Measurements from ENCODE around the gene TLE3.
A peak's percentile ranks its signal among the peaks of the same experiment; 100 is the strongest.

The TLE3 gene

DNA sequence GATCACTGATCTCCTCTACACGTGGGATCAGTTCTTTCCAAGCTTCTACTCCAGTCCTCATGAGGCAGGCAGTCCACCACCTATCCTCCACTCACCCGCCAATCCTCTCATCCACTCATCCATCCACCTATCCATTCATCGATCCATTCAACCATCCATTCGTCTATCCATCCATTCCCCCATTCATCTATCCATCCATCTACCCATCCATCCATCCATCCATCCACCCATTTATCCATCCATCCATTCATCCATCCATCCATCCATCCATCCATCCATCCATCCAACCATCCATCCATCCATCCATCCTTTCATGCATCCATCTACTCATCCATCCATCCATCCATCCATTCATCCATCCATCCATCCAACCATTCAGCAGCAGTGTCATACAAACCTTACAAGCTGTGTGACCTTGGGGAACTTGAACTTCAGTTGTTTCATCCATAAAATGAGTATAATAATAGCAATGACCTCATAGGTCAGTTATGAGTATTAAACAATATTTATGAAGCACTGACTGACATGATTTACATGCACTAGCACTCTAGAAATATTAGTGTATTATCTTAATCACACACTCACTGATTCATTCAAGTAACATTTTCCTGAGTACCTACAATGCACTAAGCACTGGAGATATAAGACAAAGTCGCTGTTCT lies 55.0 kb downstream of the TLE3 start:
- Histone ChIP-seq H3K27me3 (ENCODE audit: control insufficient read depth in 2 of 2, insufficient read depth in 2 of 2, low read length in 2 of 2) (no peaks in the 10 kb centered on the region), H3K4me3 (ENCODE audit: low read length in 2 of 2) (no peak overlapping the region), H3K4me1 (ENCODE audit: control insufficient read depth in 2 of 2, insufficient read depth in 2 of 2, low read length in 2 of 2) (no peaks in the 10 kb centered on the region), H3K27ac (ENCODE audit: low read depth in 2 of 2, low read length in 2 of 2) (no peak overlapping the region), H3K9ac (ENCODE audit: low read depth in 1 of 2, low read length in 2 of 2) (no peak overlapping the region), H3K9me3 (ENCODE audit: control insufficient read depth in 2 of 2, low read length in 2 of 2) (no peaks in the 10 kb centered on the region), H3K36me3 (ENCODE audit: control insufficient read depth in 2 of 2, insufficient read depth in 2 of 2, low read length in 2 of 2) (peaks cover 0 to 3% of the 10 kb centered on the region in 2 donors)

DNA sequence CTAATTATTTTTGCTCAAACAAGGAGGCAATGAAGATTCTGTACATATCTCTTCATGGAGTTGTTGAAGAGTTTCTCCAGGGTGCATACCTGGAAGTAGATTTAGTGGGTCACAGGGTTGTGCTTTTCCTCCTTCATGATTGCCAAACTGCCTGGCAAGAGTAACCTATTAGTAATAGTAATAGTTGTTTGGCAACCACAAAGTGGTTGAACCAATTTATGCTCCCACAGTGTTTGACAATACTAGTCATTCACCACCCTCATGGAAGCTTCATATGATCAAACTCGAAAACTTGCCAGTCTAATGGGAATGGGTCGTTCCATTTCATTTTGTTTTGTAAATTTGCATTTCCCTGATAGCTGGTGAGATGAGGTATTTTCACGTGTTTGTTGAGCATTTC lies 57.8 kb downstream of the TLE3 start:
- Histone ChIP-seq H3K9ac (ENCODE audit: low read depth in 1 of 2, low read length in 2 of 2) (no peak overlapping the region), H3K9me3 (ENCODE audit: control insufficient read depth in 2 of 2, low read length in 2 of 2) (no peaks in the 10 kb centered on the region), H3K27ac (ENCODE audit: low read depth in 2 of 2, low read length in 2 of 2) (no peak overlapping the region), H3K36me3 (ENCODE audit: control insufficient read depth in 2 of 2, insufficient read depth in 2 of 2, low read length in 2 of 2) (no peaks in the 10 kb centered on the region), H3K27me3 (ENCODE audit: control insufficient read depth in 2 of 2, insufficient read depth in 2 of 2, low read length in 2 of 2) (no peaks in the 10 kb centered on the region), H3K4me1 (ENCODE audit: control insufficient read depth in 2 of 2, insufficient read depth in 2 of 2, low read length in 2 of 2) (no peaks in the 10 kb centered on the region), H3K4me3 (ENCODE audit: low read length in 2 of 2) (no peak overlapping the region)

DNA sequence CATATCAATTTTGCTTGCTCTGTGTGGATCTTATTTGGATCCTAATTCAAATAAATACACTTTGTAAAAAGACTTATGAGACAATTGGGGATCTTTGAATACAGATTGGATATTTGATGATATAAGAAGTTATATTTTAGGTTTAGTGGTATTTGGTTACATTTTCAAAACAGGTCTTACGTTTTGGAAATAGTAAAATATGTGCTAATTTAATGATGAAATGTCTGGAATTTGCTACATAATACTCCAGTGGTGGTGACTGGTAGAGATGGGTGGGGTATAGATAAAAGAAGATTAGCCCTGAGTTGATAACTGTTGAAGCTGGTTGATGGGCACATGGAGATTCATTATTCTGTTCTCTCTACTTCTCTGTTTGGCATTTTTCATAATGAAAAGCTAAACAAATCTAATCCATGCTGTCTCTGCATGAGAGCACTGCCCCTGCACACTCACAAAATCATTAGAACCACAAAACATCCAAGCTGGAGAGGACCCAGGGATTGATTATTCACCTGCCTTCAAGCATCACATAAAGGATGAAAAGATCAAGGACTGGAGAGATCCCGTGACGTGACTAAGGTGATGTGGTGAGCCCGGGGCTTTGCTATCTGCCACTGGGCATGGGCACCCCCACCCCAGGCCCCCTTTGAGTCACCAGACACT lies 58.9 kb downstream of the TLE3 start:
- Histone ChIP-seq H3K9ac (ENCODE audit: low read depth in 1 of 2, low read length in 2 of 2) (no peak overlapping the region), H3K9me3 (ENCODE audit: control insufficient read depth in 2 of 2, low read length in 2 of 2) (no peaks in the 10 kb centered on the region), H3K36me3 (ENCODE audit: control insufficient read depth in 2 of 2, insufficient read depth in 2 of 2, low read length in 2 of 2) (no peaks in the 10 kb centered on the region), H3K4me1 (ENCODE audit: control insufficient read depth in 2 of 2, insufficient read depth in 2 of 2, low read length in 2 of 2) (peaks cover 0 to 4% of the 10 kb centered on the region in 2 donors), H3K4me3 (ENCODE audit: low read length in 2 of 2) (no peak overlapping the region), H3K27ac (ENCODE audit: low read depth in 2 of 2, low read length in 2 of 2) (no peak overlapping the region), H3K27me3 (ENCODE audit: control insufficient read depth in 2 of 2, insufficient read depth in 2 of 2, low read length in 2 of 2) (peaks cover 0 to 2% of the 10 kb centered on the region in 2 donors)

DNA sequence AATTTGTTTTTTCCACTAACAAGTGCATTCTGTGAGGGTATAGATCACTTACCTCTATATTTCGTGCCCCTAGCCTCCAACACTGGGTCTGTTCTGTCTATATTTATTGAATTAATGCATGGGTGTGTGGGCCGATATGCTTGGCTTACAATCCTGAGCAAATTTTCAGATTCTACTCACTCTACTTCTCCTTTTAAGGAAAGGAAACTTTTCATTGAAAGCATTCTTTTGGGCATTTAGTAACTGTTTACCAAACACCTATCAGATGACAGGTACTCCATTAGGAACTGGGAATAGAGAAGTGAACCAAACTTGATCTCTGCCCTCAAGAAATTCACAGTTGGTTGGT lies 60.5 kb downstream of the TLE3 start:
- H3K27me3 ChIP-seq (ENCODE audit: control insufficient read depth in 2 of 2, insufficient read depth in 2 of 2, low read length in 2 of 2) = peaks cover 0 to 6% of the 10 kb centered on the region in 2 donors

DNA sequence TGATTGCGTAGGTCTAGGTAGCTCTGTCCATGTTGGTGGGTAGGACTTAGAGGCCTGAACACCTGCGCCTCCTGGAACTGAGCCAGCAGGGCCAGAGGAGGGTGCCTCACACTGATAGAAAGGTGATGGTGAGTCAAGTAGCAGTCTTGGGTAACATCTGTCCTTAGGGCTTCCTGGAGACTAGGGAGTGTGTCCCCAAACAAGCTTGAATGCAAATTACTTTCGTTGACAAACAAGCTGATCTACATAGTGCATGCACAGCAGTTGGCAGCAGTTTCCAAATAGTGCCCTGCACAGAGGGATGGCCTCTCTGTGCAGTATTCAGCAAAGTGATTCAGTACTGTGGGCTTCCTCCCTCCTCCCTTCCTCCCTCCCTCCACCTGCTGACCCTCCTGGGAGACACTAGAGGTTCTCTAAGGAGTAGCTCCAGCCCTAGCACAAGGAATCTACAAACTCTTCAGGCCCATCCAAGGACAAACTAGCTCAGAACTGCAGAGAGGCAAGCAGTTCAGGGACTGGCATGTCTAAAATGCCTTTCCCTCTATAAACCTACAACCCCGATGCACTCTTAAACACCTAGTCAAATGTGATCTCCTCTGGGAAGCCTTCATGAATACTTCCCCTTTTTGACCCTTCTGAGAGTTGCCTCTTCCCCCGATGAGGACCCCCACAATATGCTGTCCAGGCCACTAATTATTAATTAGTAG lies 61.0 kb downstream of the TLE3 start:
- Histone ChIP-seq H3K4me3 (ENCODE audit: low read length in 2 of 2) (no peak overlapping the region), H3K27ac (ENCODE audit: low read depth in 2 of 2, low read length in 2 of 2) (peak overlapping the region in 1 of 2 donors; percentile 45), H3K36me3 (ENCODE audit: control insufficient read depth in 2 of 2, insufficient read depth in 2 of 2, low read length in 2 of 2) (no peaks in the 10 kb centered on the region), H3K9me3 (ENCODE audit: control insufficient read depth in 2 of 2, low read length in 2 of 2) (no peaks in the 10 kb centered on the region), H3K27me3 (ENCODE audit: control insufficient read depth in 2 of 2, insufficient read depth in 2 of 2, low read length in 2 of 2) (peaks cover 0 to 6% of the 10 kb centered on the region in 2 donors), H3K4me1 (ENCODE audit: control insufficient read depth in 2 of 2, insufficient read depth in 2 of 2, low read length in 2 of 2) (peaks cover 0 to 4% of the 10 kb centered on the region in 2 donors), H3K9ac (ENCODE audit: low read depth in 1 of 2, low read length in 2 of 2) (no peak overlapping the region)

More for the DNA sequence above, 60.5 kb downstream of the TLE3 start:
- Histone ChIP-seq H3K4me1 (ENCODE audit: control insufficient read depth in 2 of 2, insufficient read depth in 2 of 2, low read length in 2 of 2) (peaks cover 0 to 4% of the 10 kb centered on the region in 2 donors), H3K36me3 (ENCODE audit: control insufficient read depth in 2 of 2, insufficient read depth in 2 of 2, low read length in 2 of 2) (no peaks in the 10 kb centered on the region), H3K9ac (ENCODE audit: low read depth in 1 of 2, low read length in 2 of 2) (no peak overlapping the region), H3K27ac (ENCODE audit: low read depth in 2 of 2, low read length in 2 of 2) (peak overlapping the region in 1 of 2 donors; percentile 10), H3K4me3 (ENCODE audit: low read length in 2 of 2) (no peak overlapping the region), H3K9me3 (ENCODE audit: control insufficient read depth in 2 of 2, low read length in 2 of 2) (no peaks in the 10 kb centered on the region)

DNA sequence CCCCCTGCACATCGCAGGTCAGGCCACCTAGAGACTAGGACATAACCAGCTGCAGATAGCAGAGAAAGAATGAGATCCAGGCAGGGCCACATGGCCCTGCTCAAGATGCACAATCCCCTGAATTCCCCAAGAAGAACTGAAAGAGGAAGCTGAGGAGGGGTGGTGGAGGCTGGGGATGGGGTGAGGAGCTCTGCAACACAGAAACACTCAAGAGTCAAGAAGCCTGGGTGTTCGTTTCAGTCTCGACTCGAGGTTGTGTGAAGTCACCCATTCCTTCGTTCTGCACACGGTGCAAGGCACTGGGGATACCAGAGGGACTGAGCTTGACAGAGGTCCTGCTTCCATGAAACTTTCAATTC lies 62.0 kb downstream of the TLE3 start:
- peak overlapping the region in 1 of 2 donors; percentile 62 for H3K27ac ChIP-seq (ENCODE audit: low read depth in 2 of 2, low read length in 2 of 2)
- H3K27me3 ChIP-seq (ENCODE audit: control insufficient read depth in 2 of 2, insufficient read depth in 2 of 2, low read length in 2 of 2) = peaks cover 0 to 6% of the 10 kb centered on the region in 2 donors
- H3K9ac ChIP-seq (ENCODE audit: low read depth in 1 of 2, low read length in 2 of 2) = no peak overlapping the region
- H3K9me3 ChIP-seq (ENCODE audit: control insufficient read depth in 2 of 2, low read length in 2 of 2) = no peaks in the 10 kb centered on the region
- H3K4me3 ChIP-seq (ENCODE audit: low read length in 2 of 2) = no peak overlapping the region
- peaks cover 0 to 4% of the 10 kb centered on the region in 2 donors for H3K4me1 ChIP-seq (ENCODE audit: control insufficient read depth in 2 of 2, insufficient read depth in 2 of 2, low read length in 2 of 2)
- no peaks in the 10 kb centered on the region for H3K36me3 ChIP-seq (ENCODE audit: control insufficient read depth in 2 of 2, insufficient read depth in 2 of 2, low read length in 2 of 2)

- peaks cover 0 to 4% of the 10 kb centered on the region in 2 donors for H3K4me1 ChIP-seq (ENCODE audit: control insufficient read depth in 2 of 2, insufficient read depth in 2 of 2, low read length in 2 of 2)
- H3K4me3 ChIP-seq (ENCODE audit: low read length in 2 of 2) = no peak overlapping the region
- no peak overlapping the region for H3K9ac ChIP-seq (ENCODE audit: low read depth in 1 of 2, low read length in 2 of 2)
- H3K36me3 ChIP-seq (ENCODE audit: control insufficient read depth in 2 of 2, insufficient read depth in 2 of 2, low read length in 2 of 2) = no peaks in the 10 kb centered on the region
- peak overlapping the region in 1 of 2 donors; percentile 62 for H3K27ac ChIP-seq (ENCODE audit: low read depth in 2 of 2, low read length in 2 of 2)
- H3K9me3 ChIP-seq (ENCODE audit: control insufficient read depth in 2 of 2, low read length in 2 of 2) = no peaks in the 10 kb centered on the region
- H3K27me3 ChIP-seq (ENCODE audit: control insufficient read depth in 2 of 2, insufficient read depth in 2 of 2, low read length in 2 of 2) = peaks cover 0 to 6% of the 10 kb centered on the region in 2 donors
Measured at GRCh38 chr15:70035051-70035718, 62.5 kb downstream of the TLE3 start.

DNA sequence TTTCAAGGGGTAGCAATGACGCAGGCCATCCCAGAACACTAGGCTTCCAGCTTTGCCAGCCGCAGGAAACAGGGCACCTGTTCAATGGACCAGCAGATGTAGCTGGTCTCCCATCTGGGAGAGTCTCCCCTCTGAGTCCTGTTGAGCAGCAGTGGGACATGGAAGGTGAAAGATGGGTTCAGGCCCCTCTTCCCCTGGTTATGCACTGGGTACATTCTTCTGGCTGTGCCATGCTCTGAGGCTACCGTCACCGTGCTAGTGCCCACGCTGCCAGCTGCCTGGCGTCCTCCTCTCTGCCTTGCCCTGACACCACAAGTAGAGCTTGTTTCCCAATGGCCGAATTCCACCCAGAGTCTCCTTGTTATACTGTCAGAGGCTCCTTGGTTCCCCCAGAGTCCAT lies 63.1 kb downstream of the TLE3 start:
- Histone ChIP-seq H3K9ac (ENCODE audit: low read depth in 1 of 2, low read length in 2 of 2) (no peak overlapping the region), H3K4me3 (ENCODE audit: low read length in 2 of 2) (no peak overlapping the region), H3K27me3 (ENCODE audit: control insufficient read depth in 2 of 2, insufficient read depth in 2 of 2, low read length in 2 of 2) (peaks cover 0 to 6% of the 10 kb centered on the region in 2 donors), H3K4me1 (ENCODE audit: control insufficient read depth in 2 of 2, insufficient read depth in 2 of 2, low read length in 2 of 2) (peaks cover 0 to 4% of the 10 kb centered on the region in 2 donors), H3K9me3 (ENCODE audit: control insufficient read depth in 2 of 2, low read length in 2 of 2) (no peaks in the 10 kb centered on the region), H3K27ac (ENCODE audit: low read depth in 2 of 2, low read length in 2 of 2) (no peak overlapping the region), H3K36me3 (ENCODE audit: control insufficient read depth in 2 of 2, insufficient read depth in 2 of 2, low read length in 2 of 2) (no peaks in the 10 kb centered on the region)

- Histone ChIP-seq H3K4me1 (ENCODE audit: control insufficient read depth in 2 of 2, insufficient read depth in 2 of 2, low read length in 2 of 2) (peaks cover 0 to 4% of the 10 kb centered on the region in 2 donors), H3K27ac (ENCODE audit: low read depth in 2 of 2, low read length in 2 of 2) (no peak overlapping the region), H3K36me3 (ENCODE audit: control insufficient read depth in 2 of 2, insufficient read depth in 2 of 2, low read length in 2 of 2) (no peaks in the 10 kb centered on the region), H3K9me3 (ENCODE audit: control insufficient read depth in 2 of 2, low read length in 2 of 2) (no peaks in the 10 kb centered on the region), H3K9ac (ENCODE audit: low read depth in 1 of 2, low read length in 2 of 2) (no peak overlapping the region), H3K4me3 (ENCODE audit: low read length in 2 of 2) (no peak overlapping the region), H3K27me3 (ENCODE audit: control insufficient read depth in 2 of 2, insufficient read depth in 2 of 2, low read length in 2 of 2) (peaks cover 0 to 6% of the 10 kb centered on the region in 2 donors)
Measured at GRCh38 chr15:70034141-70034540, 63.6 kb downstream of the TLE3 start.

All from mucosa of rectum (tissue), 2 donors.